K562 (cell line): ENCODE data around the gene CARD11. TPM values are rescaled to one million over a fixed set of nuclear protein-coding genes. Genes with fewer than 3 reads are reported as not detected.
A peak's percentile ranks its signal among the peaks of the same experiment; 100 is the strongest.

Source experiments
- ATAC-seq: fragments of 200-7000 bp; cut with Tn5 transposase; 3 replicates; pipeline ENCODE4 v1.9.1; 2020; ENCODE audit warnings: moderate library complexity
- BruUV-seq: library from RNA; stranded (reverse); fragments of 400-500 nt; replicated peaks from 2 replicates; lab custom pipeline; 2021; lab: Mats Ljungman, UMichigan
- CTCF ChIA-PET: fragments of 300-600 bp; formaldehyde crosslinking; extraction: SDS; loops from one replicate; lab custom pipeline; 2021; ENCODE audit warnings: low intra/inter-chr PET ratio; lab: Yijun Ruan, JAX
- POLR2A ChIA-PET: fragments of 300-600, 350-650 bp; sonication (Branson Sonifier 250); formaldehyde crosslinking; extraction: SDS; loops from one replicate; lab custom pipeline; 2021; ENCODE audit warnings: antibody characterized with exemption, inconsistent platforms; lab: Yijun Ruan, JAX
- DNase-seq, 4 experiments: peaks; one replicate each; pipeline versions ENCODE4 v3.0.0 to v3.0.0-alpha.2; 2011 to 2018; ENCODE audit warnings: low spot score in 3 of 4, mixed read lengths in 3 of 4; ENCODE audit errors: extremely low read depth in 1 of 4
- FAIRE-seq: peaks from 2 replicates; lab custom pipeline; 2011; peaks lifted over from hg19 to GRCh38; lab: Jason Lieb, UNC
- H2AFZ ChIP-seq: 2 replicates; pipeline ENCODE4 v1.6.0; 2011; ENCODE audit warnings: low read depth, low read length, control low read depth, inconsistent platforms
- H3K27ac ChIP-seq: fragments of 200-600 bp; 3 replicates; pipeline ENCODE4 v1.8.0; 2011; ENCODE audit warnings: low read depth, mild to moderate bottlenecking, control low read depth, inconsistent platforms, low read length, moderate library complexity, mixed read lengths; ENCODE audit errors: extremely low read depth
- H3K27me3 ChIP-seq, 2 experiments: fragments of 300-600 bp in 1 of 2; 2 replicates in 1 of 2; 3 replicates in 1 of 2; pipeline versions ENCODE4 v1.6.0 to v1.8.0; 2011; ENCODE audit warnings: inconsistent platforms in 2 of 2, low read length in 2 of 2, mild to moderate bottlenecking in 1 of 2, mixed read lengths in 1 of 2, moderate library complexity in 1 of 2; ENCODE audit not compliant: control insufficient read depth in 2 of 2, insufficient read depth in 2 of 2
- H3K36me3 ChIP-seq: fragments of 300-600 bp; 3 replicates; pipeline ENCODE4 v1.8.0; 2011; ENCODE audit warnings: mild to moderate bottlenecking, low read length, inconsistent platforms; ENCODE audit not compliant: control insufficient read depth, insufficient read depth
- H3K4me1 ChIP-seq, 2 experiments: fragments of 200-600 bp in 1 of 2; replicated peaks in 1 of 2; 2 replicates in 1 of 2; 3 replicates in 1 of 2; pipeline versions ENCODE4 v1.5.1 to v1.8.0; 2011; ENCODE audit warnings: inconsistent platforms in 2 of 2, low read length in 2 of 2, mild to moderate bottlenecking in 1 of 2, mixed read lengths in 1 of 2, moderate library complexity in 1 of 2; ENCODE audit not compliant: control insufficient read depth in 2 of 2, insufficient read depth in 2 of 2
- H3K4me2 ChIP-seq: 2 replicates; pipeline ENCODE4 v1.6.1; 2011; ENCODE audit warnings: low read length, control low read depth, inconsistent platforms, mixed read lengths; ENCODE audit not compliant: insufficient read depth
- H3K4me3 ChIP-seq: fragments of 200-600 bp; sonication (generic), shearing (Covaris generic); 2 replicates; pipeline ENCODE4 v1.5.1; 2016; ENCODE audit warnings: control low read depth, inconsistent platforms
- H3K79me2 ChIP-seq: fragments of 200-600 bp; 3 replicates; pipeline ENCODE4 v1.8.0; 2011; ENCODE audit warnings: low read length, inconsistent platforms; ENCODE audit not compliant: control insufficient read depth, insufficient read depth
- H3K9ac ChIP-seq, 2 experiments: 2 replicates each; pipeline versions ENCODE4 v1.6.0 to v1.6.1; 2011; ENCODE audit warnings: low read depth in 2 of 2, low read length in 2 of 2, control low read depth in 1 of 2, inconsistent platforms in 1 of 2, mild to moderate bottlenecking in 1 of 2, mixed read lengths in 1 of 2; ENCODE audit not compliant: insufficient read depth in 1 of 2
- H3K9me1 ChIP-seq: one replicate; pipeline ENCODE4 v1.6.0; 2011; ENCODE audit warnings: inconsistent platforms, mild to moderate bottlenecking, low read length, moderate library complexity; ENCODE audit not compliant: control insufficient read depth, insufficient read depth
- H3K9me3 ChIP-seq: replicated peaks from 2 replicates; pipeline ENCODE4 v1.5.1; 2011; ENCODE audit warnings: low read depth, low read length, inconsistent platforms; ENCODE audit not compliant: control insufficient read depth, insufficient read depth
- H4K20me1 ChIP-seq: replicated peaks from 2 replicates; pipeline ENCODE4 v1.6.1; 2011; ENCODE audit warnings: low read length, inconsistent platforms, mixed read lengths; ENCODE audit not compliant: control insufficient read depth, insufficient read depth
- BCOR ChIP-seq: fragments of 450-650 bp; IDR thresholded peaks from 2 replicates; pipeline ENCODE4 v1.6.1; 2016
- ELF2 ChIP-seq: fragments of 250-450 bp; sonication (Bioruptor Pico); IDR thresholded peaks from 2 replicates; pipeline ENCODE4 v1.5.0; 2021; ENCODE audit warnings: mild to moderate bottlenecking
- HCFC1 ChIP-seq: IDR thresholded peaks from 2 replicates; pipeline ENCODE4 v1.6.1; 2012; ENCODE audit warnings: low read depth, low read length, improper control_type of control experiment
- HMG20A ChIP-seq: fragments of 450-650 bp; formaldehyde crosslinking; conservative IDR thresholded peaks from 2 replicates; pipeline ENCODE4 v1.4.0; 2020; ENCODE audit warnings: mild to moderate bottlenecking, mixed read lengths
- THAP7 ChIP-seq: fragments of 250-450 bp; sonication (Bioruptor Pico); IDR thresholded peaks from 2 replicates; pipeline ENCODE4 v1.5.0; 2021
- ZNF133 ChIP-seq: fragments of 250-450 bp; sonication (Bioruptor Pico); IDR thresholded peaks from 2 replicates; pipeline ENCODE4 v1.4.0; 2020; ENCODE audit warnings: mild to moderate bottlenecking
- ZNF175 ChIP-seq: fragments of 200-800 bp; sonication (Bioruptor generic); IDR thresholded peaks from 2 replicates; pipeline ENCODE4 v1.6.1; 2016; ENCODE audit warnings: low read depth, mild to moderate bottlenecking, missing genetic modification characterization, missing compliant biosample characterization
- ZNF445 ChIP-seq: fragments of 250-450 bp; sonication (Bioruptor Pico); IDR thresholded peaks from 2 replicates; pipeline ENCODE4 v1.4.0; 2020; ENCODE audit warnings: low read depth, mild to moderate bottlenecking, moderate library complexity
- ZNF586 ChIP-seq: fragments of 450-650 bp; formaldehyde crosslinking; conservative IDR thresholded peaks from 2 replicates; pipeline ENCODE4 v1.4.0; 2020; ENCODE audit warnings: mild to moderate bottlenecking, moderate library complexity
- WGBS: fragments of 100-300 bp; shearing (Covaris generic); methylation state at CpG from one replicate; pipeline ENCODE4 v1.1.6; 2016; ENCODE audit warnings: low coverage, mixed read lengths; ENCODE audit not compliant: insufficient coverage; ENCODE audit errors: missing lambda C conversion rate; 5-methylcytosine and 5-hydroxymethylcytosine counted together
- in situ Hi-C: fragments of 300-500 bp; cut with MboI; formaldehyde crosslinking; loops from 4 replicates; pipeline ENCODE4 v1.15.0; 2018; ENCODE audit warnings: inconsistent platforms, mixed read lengths
- intact Hi-C: fragments of 100-400 bp; cut with micrococcal nuclease; formaldehyde crosslinking; loops from 2 replicates; pipeline ENCODE4 v1.14.2; 2022
- polyA plus RNA-seq, 8 experiments: library from polyadenylated mRNA; depleted of rRNA in 4 of 8; stranded (reverse) in 5 of 8; unstranded in 3 of 8; fragments of >200 nt; fragmentation: Nextera tagmentation in 2 of 8; fragmentation: Illumina TruSeq in 1 of 8; extraction: Ambion mirVana in 2 of 8; extraction: Trizol in 1 of 8; gene quantifications; 2 replicates each; pipeline versions ENCODE4 v1.2.1 to v1.2.3, GENCODE V29; 2011 to 2014; ENCODE audit warnings: inconsistent platforms in 1 of 8, missing spikeins in 1 of 8
- total RNA-seq, 7 experiments: library from RNA; depleted of rRNA in 6 of 7; stranded (reverse); fragments of >200 nt in 6 of 7; fragmentation: Illumina TruSeq in 2 of 7; extraction: Trizol in 2 of 7; gene quantifications; 2 replicates each; pipeline versions ENCODE4 v1.2.1 to v1.2.3, GENCODE V29; 2011 to 2021; ENCODE audit warnings: low replicate concordance in 1 of 7

CARD11 gene
- total and polyA plus RNA-seq, 9 of the 15 experiments (the other 6 are each of a cell fraction or from before 2014, with no cell fraction given), result 0.07 to 12.8 (median 5.7) TPM

GRCh38 chr7:2932402-2933251, 111.0 kb downstream of the CARD11 start:
- Histone ChIP-seq H3K27me3 (no peaks in the 10 kb centered on the region), H3K4me1 (peaks cover 0 to 13% of the 10 kb centered on the region in 2 experiments; a peak in 2 of 5 replicates), H3K36me3 (no peaks in the 10 kb centered on the region), H3K9me3 (no peaks in the 10 kb centered on the region), H4K20me1 (no peaks in the 10 kb centered on the region), H3K79me2 (no peaks in the 10 kb centered on the region), H3K9me1 (no peaks in the 10 kb centered on the region), H3K4me3 (no peak overlapping the region), H2AFZ (no peak overlapping the region), H3K4me2 (no peak overlapping the region), H3K27ac (no peak overlapping the region), H3K9ac (0 out of 4 replicates have a peak overlapping the region, but pooled peaks of 1 of the 2 experiments have one; percentile 52)
- no TSS peak for BruUV-seq
- ChIA-PET POLR2A (interaction anchor here (0.6 kb wide), 1 partner anchor 12 kb away, joined by 3 read pairs; no protein-coding TSS in a partner anchor), CTCF (no interaction called here)
- DNase-seq, result no peak
- no peak for FAIRE-seq
- intact Hi-C loops, result no loop called here
- no peak for TF ChIP-seq ZNF175
- no peak for TF ChIP-seq THAP7 (CRISPR knock-in tag)
- ATAC-seq, result no peak
- in situ Hi-C loops, result no loop called here
- WGBS, result 68% methylated on average over 30 of the region's 33 CpGs

- FAIRE-seq, result no peak
- CTCF ChIA-PET, result no interaction called here
- BruUV-seq, result no TSS peak
Measured at GRCh38 chr7:2931034-2931415, 112.6 kb downstream of the CARD11 start.

More at GRCh38 chr7:2931034-2931415, 112.6 kb downstream of the CARD11 start:
- ATAC-seq (no peak), DNase-seq (no peak)
- Histone ChIP-seq H3K27me3 (no peaks in the 10 kb centered on the region), H3K9me1 (no peaks in the 10 kb centered on the region), H3K9ac (no peak overlapping the region), H3K27ac (no peak overlapping the region), H3K4me1 (peaks cover 0 to 9% of the 10 kb centered on the region in 2 experiments; a peak in 2 of 5 replicates), H3K4me3 (no peak overlapping the region), H3K9me3 (no peaks in the 10 kb centered on the region), H3K79me2 (no peaks in the 10 kb centered on the region), H2AFZ (no peak overlapping the region), H3K4me2 (no peak overlapping the region), H3K36me3 (no peaks in the 10 kb centered on the region), H4K20me1 (no peaks in the 10 kb centered on the region)
- POLR2A ChIA-PET, result no interaction called here
- peak; percentile 24; the same call in 1 of the 2 replicates for TF ChIP-seq BCOR
- no peak for TF ChIP-seq ZNF445 (CRISPR knock-in tag)
- TF ChIP-seq ZNF586, result no peak
- no peak for TF ChIP-seq ELF2 (CRISPR knock-in tag)
- TF ChIP-seq HMG20A (CRISPR knock-in tag), result no peak
- TF ChIP-seq ZNF133 (CRISPR knock-in tag), result no peak
- TF ChIP-seq HCFC1, result no peak
- 57% methylated on average over 9 of the region's 9 CpGs for WGBS
- in situ Hi-C loops, result no loop called here
- intact Hi-C loops, result no loop called here
